Central memory CD8-positive, alpha-beta T cell (primary cell): ENCODE results near the gene NEUROG2.
"Not testable (repeated sequence)": the region's sequence is repeated elsewhere in the genome, so short reads cannot be mapped to it uniquely, and the experiment has no call there.

Experiments
- ATAC-seq: fragments of 150-1000 bp; cut with Tn5 transposase; replicated peaks from 2 replicates; pipeline ENCODE4 v1.10.0; 2022; ENCODE audit warnings: mild to moderate bottlenecking, moderate FRiP score, moderate number of reproducible peaks; ENCODE audit not compliant: poor library complexity, severe bottlenecking; ENCODE audit errors: extremely low read depth
- DNase-seq, 2 donors: peaks; one replicate each; pipeline ENCODE4 v3.0.0; 2021; ENCODE audit warnings: low spot score in 2 of 2
- H3K27ac Mint-ChIP-seq: one replicate; pipeline ENCODE4 v1.8.0; 2022; ENCODE audit warnings: low read depth, mild to moderate bottlenecking, moderate library complexity, mixed read lengths
- H3K27me3 Mint-ChIP-seq: one replicate; pipeline ENCODE4 v1.8.0; 2022; ENCODE audit warnings: mixed read lengths
- H3K36me3 Mint-ChIP-seq: one replicate; pipeline ENCODE4 v1.8.0; 2022; ENCODE audit warnings: mild to moderate bottlenecking, moderate library complexity, mixed read lengths; ENCODE audit not compliant: insufficient read depth
- H3K4me1 Mint-ChIP-seq: one replicate; pipeline ENCODE4 v1.8.0; 2022; ENCODE audit warnings: mixed read lengths
- H3K4me3 Mint-ChIP-seq: one replicate; pipeline ENCODE4 v1.8.0; 2022; ENCODE audit warnings: mild to moderate bottlenecking, moderate library complexity, mixed read lengths
- H3K9me3 Mint-ChIP-seq: one replicate; pipeline ENCODE4 v1.8.0; 2022; ENCODE audit warnings: mixed read lengths

The NEUROG2 gene

DNA sequence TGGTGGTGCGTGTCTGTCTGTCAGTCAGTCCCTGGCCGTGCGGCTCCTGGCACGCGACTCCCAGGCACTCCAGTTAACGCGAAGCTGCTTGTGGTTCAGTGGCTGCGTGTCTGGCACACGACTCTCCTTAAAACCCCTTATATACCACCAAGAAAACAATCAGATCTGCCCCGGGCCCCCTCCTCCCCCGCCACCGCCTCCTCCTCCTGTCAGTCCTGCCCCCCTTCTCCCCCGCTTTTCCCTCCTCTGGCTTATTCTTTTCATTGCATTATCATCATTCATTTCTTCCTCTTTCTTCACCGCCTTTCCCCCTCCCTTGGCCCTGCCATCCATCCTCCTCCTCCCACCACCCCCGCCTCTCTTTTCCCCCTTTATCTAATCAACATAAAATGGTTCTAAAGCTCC, at the start of gene NEUROG2:
Gene NEUROG2 (minus strand): TSS at position 115 of the 405 bp plus-strand sequence. CDS start 705 bp downstream, outside the sequence.
- H3K4me3 Mint-ChIP-seq = peak within 1 kb of the TSS; percentile 76
- H3K27ac Mint-ChIP-seq = peak within 1 kb of the TSS; percentile 12
- ATAC-seq = peak; percentile 20

DNA sequence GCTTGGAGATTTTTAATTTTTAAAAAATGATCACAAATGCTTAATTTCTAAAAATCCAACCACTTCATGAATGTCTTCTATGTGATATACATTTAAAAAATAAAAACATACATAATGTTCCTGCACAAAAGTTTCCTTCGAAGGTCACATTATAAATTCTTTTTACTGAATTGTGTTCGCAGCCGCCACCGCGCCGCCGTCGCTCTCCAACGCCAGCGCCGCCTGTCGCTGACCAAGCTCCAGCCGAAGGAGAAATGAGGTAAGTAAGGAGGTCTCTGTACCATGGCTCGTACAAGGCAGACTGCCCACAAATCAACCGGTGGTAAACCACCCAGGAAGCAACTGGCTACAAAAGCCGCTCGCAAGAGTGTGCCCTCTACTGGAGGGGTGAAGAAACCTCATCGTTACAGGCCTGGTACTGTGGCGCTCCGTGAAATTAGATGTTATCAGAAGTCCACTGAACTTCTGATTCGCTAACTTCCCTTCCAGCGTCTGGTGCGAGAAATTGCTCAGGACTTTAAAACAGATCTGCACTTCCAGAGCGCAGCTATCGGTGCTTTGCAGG, 48.8 kb upstream of the NEUROG2 start:
- Mint-ChIP-seq H3K9me3 (no peaks in the 10 kb centered on the region), H3K4me3 (no peak overlapping the region), H3K27ac (no peak overlapping the region), H3K27me3 (no peaks in the 10 kb centered on the region), H3K36me3 (peaks cover 1% of the 10 kb centered on the region), H3K4me1 (no peaks in the 10 kb centered on the region)
- ATAC-seq (no peak), DNase-seq (no peak)

More for the DNA sequence above, at the start of gene NEUROG2:
- H3K4me1 Mint-ChIP-seq = peaks cover 51% of the 10 kb centered on the region
- peaks cover 8% of the 10 kb centered on the region for H3K36me3 Mint-ChIP-seq
- DNase-seq = no peak
- H3K27me3 Mint-ChIP-seq = peaks cover 100% of the 10 kb centered on the region
- no peaks in the 10 kb centered on the region for H3K9me3 Mint-ChIP-seq

DNA sequence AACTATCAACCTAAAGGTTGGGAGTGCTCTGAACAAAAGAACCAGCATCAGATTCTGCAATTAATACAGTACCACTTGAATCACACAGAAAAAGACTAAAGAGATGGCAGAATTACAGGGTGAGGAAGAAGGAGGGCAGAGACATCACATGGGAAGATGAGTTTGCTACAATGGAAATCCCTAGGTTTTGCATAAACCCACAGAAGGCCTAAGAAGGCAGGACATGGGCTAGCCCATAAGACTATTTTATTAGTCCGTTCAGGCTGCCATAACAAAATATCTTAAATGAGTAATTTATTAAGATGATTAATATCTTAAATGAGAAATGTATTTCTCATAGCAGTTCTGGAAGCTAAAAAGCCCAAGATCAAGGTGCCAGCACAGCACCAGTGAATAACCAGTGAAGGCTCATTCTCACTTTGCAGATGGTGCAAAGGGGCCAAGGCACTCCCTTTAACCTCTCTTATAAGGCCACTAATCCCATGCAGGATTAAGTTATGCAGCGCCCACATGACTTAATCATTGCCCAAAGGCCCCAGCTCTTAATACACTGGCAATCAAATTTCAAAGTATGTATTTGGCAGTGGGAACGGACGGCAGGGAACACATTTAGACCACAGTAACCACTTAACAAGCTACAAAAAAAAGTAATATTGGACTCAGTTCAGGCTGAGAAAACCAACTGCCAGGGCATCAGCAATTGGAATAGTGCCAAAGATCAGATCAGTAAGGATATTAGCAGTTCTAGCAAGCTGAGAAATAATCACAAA, 47.6 kb upstream of the NEUROG2 start:
- no peak overlapping the region for H3K4me3 Mint-ChIP-seq
- ATAC-seq (no peak), DNase-seq (no peak)
- no peaks in the 10 kb centered on the region for H3K4me1 Mint-ChIP-seq
- peaks cover 2% of the 10 kb centered on the region for H3K36me3 Mint-ChIP-seq
- no peak overlapping the region for H3K27ac Mint-ChIP-seq
- no peaks in the 10 kb centered on the region for H3K9me3 Mint-ChIP-seq
- no peaks in the 10 kb centered on the region for H3K27me3 Mint-ChIP-seq

DNA sequence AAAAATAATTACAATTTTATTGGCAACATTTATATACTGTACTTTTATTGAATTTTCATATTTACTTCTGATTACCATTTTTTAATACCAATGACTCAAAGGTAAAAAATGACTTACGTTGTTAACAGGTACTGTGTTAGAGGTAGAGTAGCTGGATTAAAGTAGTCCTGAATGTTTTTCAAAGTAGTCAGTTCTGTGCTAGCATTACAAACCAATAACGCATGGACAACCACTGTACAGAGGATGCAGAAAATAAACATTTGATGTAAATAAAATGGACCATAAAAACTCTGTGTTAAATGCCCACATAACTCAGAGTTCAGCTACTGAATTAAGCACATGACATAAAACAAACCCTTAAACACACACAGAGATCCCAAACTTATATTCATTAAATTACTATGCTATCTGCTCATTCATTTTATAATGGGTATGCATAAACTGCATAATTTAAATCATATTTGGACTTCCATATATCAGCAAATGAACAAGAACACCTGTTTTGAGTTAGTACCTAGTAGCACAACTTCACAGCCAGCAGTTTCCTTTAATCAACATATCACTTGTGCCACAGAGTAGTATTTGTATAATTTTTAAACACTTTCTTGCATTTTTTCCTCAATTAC, 46.4 kb upstream of the NEUROG2 start:
- Mint-ChIP-seq H3K4me3 (no peak overlapping the region), H3K4me1 (no peaks in the 10 kb centered on the region), H3K27me3 (no peaks in the 10 kb centered on the region), H3K27ac (no peak overlapping the region), H3K36me3 (peaks cover 2% of the 10 kb centered on the region), H3K9me3 (no peaks in the 10 kb centered on the region)
- ATAC-seq (no peak), DNase-seq (no peak)

DNA sequence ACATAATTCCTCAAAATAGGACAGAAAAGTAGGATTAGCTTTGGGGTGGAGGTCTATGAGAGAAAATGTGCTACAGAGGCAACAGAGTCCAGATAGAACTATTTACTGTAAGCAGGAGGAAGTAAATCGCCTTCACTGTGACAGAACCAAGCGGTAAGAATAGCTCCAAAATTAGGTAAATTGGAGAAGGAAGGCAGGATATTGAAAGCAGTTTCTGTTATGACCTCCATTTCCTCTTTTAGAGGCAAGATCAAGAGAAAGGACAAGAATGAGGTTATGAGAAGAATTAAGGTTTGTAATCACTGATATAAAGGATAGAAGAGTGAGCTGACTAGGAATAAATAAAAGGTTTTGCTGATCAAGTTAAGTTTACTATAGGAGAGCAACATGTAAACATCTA, 44.1 kb upstream of the NEUROG2 start:
- Mint-ChIP-seq H3K36me3 (peaks cover 2% of the 10 kb centered on the region), H3K4me1 (no peaks in the 10 kb centered on the region), H3K27ac (no peak overlapping the region), H3K27me3 (no peaks in the 10 kb centered on the region), H3K4me3 (no peak overlapping the region), H3K9me3 (no peaks in the 10 kb centered on the region)
- ATAC-seq (no peak), DNase-seq (no peak)

DNA sequence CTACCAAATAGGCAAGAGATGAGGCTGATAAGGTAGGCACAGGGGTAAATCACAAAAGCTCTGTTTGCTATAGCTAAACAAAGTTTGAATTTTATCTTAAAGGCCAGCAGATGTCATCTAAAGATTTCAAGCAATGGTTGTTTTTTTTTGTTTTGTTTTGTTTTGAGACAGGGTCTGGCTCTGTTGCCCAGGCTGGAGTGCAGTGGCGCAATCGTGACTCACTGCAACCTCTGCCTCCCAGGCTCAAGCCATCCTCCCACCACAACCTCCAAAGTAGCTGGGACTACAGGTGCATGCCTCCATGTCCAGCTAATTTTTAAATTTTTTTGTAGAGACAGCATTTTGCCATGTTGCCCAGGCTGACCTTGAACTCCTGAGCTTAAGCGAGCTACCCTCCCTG, 43.1 kb upstream of the NEUROG2 start:
- H3K9me3 Mint-ChIP-seq = no peaks in the 10 kb centered on the region
- no peaks in the 10 kb centered on the region for H3K27me3 Mint-ChIP-seq
- no peak for DNase-seq
- no peak overlapping the region for H3K4me3 Mint-ChIP-seq
- peaks cover 2% of the 10 kb centered on the region for H3K36me3 Mint-ChIP-seq
- no peak for ATAC-seq
- H3K27ac Mint-ChIP-seq = no peak overlapping the region
- no peaks in the 10 kb centered on the region for H3K4me1 Mint-ChIP-seq

DNA sequence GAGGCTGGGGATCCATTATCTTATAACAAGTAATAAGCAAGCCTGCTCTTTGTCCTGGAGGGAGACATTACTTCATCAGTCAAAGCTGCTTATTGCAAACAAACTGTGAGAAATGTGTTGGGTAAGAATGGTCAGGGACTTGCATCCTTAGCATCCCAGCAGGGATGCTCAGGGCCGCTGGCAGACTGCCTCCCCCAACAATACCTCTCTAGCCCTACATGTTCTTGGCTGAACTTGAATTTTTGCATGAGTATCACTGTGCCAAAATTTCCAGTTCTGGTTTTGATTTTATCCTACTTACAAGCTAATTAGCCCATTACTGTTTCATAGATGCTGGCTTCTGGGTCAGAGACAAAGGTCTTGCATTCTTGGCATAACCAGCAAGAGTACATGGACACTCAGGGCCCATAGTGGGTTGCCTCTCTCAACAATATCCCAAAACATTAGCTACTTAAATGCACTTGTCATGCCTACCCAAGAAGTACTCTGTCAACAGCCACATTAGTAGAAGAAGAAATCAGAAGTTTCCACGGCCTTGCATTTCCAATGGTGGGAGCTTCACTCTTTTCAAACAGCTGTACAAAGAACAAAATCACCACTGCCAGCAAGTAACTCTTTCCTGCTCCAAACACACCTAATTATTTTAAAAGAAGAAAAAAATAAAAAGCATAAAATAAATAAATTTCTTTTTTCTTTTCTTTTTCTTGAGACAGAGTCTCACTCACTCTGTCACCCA, 41.9 kb upstream of the NEUROG2 start:
- Mint-ChIP-seq H3K9me3 (no peaks in the 10 kb centered on the region), H3K4me3 (no peak overlapping the region), H3K27me3 (no peaks in the 10 kb centered on the region), H3K4me1 (no peaks in the 10 kb centered on the region), H3K36me3 (peaks cover 2% of the 10 kb centered on the region), H3K27ac (no peak overlapping the region)
- DNase-seq (no peak), ATAC-seq (no peak)

DNA sequence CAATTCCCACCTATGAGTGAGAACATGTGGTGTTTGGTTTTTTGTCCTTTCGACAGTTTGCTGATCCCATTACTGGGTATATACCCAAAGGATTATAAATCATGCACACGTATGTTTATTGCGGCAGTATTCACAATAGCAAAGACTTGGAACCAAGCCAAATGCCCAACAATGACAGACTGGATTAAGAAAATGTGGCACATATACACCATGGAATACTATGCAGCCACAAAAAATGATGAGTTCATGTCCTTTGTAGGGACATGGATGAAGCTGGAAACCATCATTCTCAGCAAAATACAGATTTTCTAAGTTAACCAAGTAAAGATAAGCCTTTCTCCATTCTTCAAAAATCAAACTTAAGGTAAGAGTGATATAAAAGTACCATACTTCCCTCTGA, 38.3 kb upstream of the NEUROG2 start:
- not testable (repeated sequence) for H3K36me3 Mint-ChIP-seq, H3K4me3 Mint-ChIP-seq, H3K27ac Mint-ChIP-seq, H3K27me3 Mint-ChIP-seq, H3K9me3 Mint-ChIP-seq, DNase-seq, H3K4me1 Mint-ChIP-seq, ATAC-seq

DNA sequence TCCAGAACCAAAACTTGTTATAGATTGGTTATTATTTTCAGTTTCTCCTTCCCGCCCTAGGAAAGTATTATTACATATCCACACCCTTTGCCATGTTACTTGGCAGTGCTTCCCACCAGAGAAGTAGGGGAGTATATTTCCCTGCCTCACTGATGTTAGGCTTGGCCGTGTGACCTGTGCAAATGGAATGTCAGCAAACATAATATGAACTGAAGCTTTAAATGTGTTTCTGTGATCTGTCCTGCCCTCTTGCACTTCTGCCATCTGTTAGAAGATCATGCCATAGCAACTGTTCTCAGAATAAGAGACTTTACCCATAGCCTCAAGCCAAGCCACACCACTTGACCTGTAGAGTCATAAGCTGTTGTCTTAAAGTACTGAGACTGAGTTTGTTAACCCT, 36.7 kb upstream of the NEUROG2 start:
- Mint-ChIP-seq H3K27ac (no peak overlapping the region), H3K36me3 (no peaks in the 10 kb centered on the region), H3K4me3 (no peak overlapping the region), H3K4me1 (no peaks in the 10 kb centered on the region), H3K27me3 (no peaks in the 10 kb centered on the region), H3K9me3 (no peaks in the 10 kb centered on the region)
- ATAC-seq = no peak
- DNase-seq = no peak

DNA sequence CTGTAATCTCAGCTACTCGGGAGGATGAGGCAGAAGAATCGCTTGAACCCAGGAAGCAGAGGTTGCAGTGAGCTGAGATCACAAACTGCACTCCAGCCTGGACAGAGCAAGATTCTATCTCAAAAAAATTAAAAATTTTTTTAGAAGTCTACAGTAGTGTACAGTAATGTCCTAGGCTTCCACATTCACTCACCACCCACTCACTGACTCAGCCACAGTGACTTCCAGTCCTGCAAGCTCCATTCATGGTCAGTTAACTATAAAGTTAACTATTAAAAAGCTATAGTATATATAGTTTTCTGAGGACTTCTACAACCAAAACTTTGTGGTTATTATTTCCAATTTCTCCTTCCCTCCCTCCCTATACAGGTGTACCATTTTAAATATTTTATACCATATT, 34.7 kb upstream of the NEUROG2 start:
- no peak for ATAC-seq
- H3K27me3 Mint-ChIP-seq = no peaks in the 10 kb centered on the region

DNA sequence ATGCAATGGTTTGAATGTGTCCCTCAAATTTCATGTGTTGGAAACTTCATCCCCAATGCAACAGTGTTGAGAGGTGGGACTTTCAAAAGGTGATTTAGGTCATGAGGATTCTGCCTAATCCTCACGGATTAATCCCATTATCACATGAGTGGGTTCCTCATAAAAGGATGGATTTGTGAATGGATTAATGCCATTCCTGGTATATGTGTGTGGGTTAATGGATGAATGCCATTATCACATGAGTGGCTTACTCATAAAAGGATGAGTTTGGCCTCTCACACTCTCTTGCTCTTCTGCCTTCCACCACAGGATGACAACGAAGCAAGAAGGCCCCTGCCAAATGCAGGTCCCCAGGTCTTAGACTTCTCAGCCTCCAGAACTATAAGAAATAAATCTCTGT, 30.5 kb upstream of the NEUROG2 start:
- H3K27ac Mint-ChIP-seq = no peak overlapping the region
- no peak for ATAC-seq
- no peaks in the 10 kb centered on the region for H3K4me1 Mint-ChIP-seq
- no peak for DNase-seq
- H3K9me3 Mint-ChIP-seq = no peaks in the 10 kb centered on the region
- H3K27me3 Mint-ChIP-seq = no peaks in the 10 kb centered on the region
- H3K36me3 Mint-ChIP-seq = no peaks in the 10 kb centered on the region
- H3K4me3 Mint-ChIP-seq = no peak overlapping the region

More for the DNA sequence above, 34.7 kb upstream of the NEUROG2 start:
- Mint-ChIP-seq H3K27ac (no peak overlapping the region), H3K4me3 (no peak overlapping the region), H3K4me1 (no peaks in the 10 kb centered on the region), H3K9me3 (no peaks in the 10 kb centered on the region), H3K36me3 (no peaks in the 10 kb centered on the region)
- DNase-seq = no peak

DNA sequence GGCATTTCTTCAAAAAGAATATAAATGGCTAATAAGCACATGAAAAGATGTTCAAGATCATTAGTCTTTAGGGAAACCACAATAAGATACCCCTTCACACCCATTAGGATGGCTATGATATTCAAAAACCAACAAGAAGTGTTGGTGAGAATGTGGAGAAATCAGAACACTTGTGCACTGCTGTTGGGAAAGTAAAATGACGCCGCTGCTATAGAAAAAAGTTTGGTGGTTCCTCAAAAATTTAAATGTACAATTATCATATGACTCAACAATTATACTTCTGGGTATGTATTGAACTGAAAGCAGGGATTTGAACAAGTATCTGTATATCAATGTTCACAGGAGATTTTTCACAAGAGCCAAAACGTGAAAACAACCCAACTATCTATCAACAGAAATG, 29.4 kb upstream of the NEUROG2 start:
- no peaks in the 10 kb centered on the region for H3K4me1 Mint-ChIP-seq
- no peak overlapping the region for H3K27ac Mint-ChIP-seq
- H3K4me3 Mint-ChIP-seq = no peak overlapping the region
- no peak for ATAC-seq
- H3K36me3 Mint-ChIP-seq = no peaks in the 10 kb centered on the region
- no peaks in the 10 kb centered on the region for H3K27me3 Mint-ChIP-seq
- no peak for DNase-seq
- no peaks in the 10 kb centered on the region for H3K9me3 Mint-ChIP-seq
